ENCODE measurements around the gene SPATA21.
A peak's percentile ranks its signal among the peaks of the same experiment; 100 is the strongest.

The SPATA21 gene

DNA sequence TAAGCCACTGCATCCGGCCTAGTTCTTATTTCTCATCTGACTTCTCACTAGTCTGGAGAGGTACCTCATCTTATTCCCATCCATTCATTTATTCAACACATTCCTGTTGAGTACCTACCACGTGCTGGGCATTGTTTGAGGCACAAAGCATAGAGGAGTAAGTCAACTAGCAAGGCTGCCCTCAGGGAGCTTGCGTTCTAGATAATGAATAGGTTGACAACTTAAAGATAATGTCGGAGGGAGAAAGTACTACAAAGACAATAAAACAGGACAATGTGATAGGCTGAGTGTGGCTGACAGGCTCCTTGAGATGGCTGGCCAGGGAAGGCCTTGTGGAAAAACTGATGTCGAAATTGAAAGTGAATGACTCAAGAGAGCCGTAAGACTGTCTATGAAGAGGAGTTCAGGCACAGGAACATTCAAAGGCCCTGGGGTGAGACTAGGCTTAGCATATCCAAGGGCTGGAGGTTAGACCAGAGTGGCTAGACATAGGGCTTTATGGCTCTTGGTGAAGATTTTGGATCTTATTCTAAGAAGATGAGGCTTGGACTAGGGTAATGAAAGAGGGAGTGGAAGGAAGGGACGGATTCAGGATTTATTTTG, 18.3 kb downstream of the SPATA21 start:
- DNase-seq, result no peak

DNA sequence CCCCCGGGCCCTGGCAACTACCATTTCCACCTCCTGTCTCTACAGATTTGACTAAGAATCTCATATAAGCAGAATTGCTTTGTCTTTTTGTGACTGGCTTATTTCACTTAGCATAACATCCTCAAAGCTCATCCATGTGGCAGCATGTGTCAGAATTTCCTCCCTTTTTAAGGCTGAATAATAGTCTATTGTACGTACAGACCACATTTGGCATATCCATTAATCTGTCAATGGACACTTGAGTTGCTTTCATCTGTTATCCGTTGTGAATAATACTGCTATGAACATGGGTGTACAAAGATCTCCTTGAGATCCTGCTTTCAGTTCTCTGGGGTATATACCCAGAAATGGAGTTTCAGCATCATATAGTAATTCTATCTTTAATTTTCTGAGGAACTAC, 24.0 kb downstream of the SPATA21 start:
- DNase-seq, result no peak

DNA sequence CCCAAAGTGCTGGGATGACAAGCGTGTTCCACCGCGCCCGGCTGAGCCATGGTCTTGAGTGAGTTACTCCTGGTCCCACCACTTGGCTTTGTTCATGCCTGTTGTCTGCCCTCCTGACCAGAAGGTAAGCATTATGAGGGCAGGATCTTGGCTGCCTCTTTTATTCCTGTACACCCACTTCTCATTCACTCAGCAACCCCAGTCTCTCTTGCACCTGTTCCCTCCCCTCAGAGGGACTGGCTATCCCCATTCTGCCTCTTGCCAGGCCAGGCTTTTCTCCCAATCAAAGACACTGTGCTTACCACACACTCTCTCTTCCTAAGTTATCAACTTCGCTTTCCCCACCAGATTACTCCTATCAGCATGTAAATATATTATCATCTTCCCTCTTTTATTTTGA, 26.4 kb downstream of the SPATA21 start:
- DNase-seq, result no peak

DNA sequence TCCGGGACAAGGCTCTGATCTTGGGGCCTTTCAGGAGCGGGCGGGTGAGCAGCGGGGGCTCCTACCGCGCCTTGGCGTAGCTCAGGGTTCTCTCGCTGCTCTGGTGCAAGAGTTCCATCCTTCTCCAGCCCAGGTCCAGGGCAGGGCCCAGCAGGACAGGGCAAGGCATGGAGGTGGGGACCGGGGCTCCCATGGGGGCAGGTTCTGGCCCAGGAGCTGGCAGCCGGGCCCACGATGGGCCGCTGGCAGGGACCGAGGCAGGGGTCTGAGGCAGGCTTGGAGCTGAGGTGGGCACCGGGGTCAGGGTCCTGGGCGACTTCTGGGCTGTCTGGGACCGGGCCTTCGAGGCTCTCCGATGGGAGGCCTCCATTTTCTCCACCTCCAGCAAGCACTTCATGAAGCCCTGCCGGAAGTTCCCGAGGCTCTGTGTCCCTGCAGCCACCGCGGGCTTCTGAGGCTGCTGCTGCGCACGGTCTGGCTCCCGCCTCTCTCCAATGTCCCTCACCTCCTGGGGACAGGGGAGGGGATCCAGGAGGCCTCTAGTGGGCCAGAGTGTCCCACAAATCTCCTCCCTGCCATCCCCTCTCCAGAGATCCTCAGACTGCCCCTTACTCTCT, 27.6 kb downstream of the SPATA21 start:
- DNase-seq, result peak in 1 of 2 experiments; percentile 26

DNA sequence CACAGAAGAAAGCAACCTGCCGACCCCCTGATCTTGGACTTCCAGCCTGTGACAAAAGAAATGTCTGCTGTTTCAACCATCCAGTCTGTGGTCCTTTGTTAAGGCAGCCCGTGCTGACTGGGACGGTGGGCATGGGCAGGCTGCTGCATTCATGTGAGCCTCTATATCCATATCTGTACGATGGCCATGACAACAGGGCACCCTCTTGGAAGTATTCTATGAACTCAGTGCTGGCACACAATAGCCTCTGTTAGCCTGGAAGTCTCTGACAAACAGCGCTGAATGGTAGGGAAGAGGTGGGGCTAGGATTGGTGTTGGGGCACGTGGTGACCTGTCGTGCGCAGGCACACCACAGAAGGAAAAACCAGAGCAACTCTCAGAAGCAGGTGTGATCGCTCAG, 30.4 kb downstream of the SPATA21 start:
- no peak for DNase-seq

DNA sequence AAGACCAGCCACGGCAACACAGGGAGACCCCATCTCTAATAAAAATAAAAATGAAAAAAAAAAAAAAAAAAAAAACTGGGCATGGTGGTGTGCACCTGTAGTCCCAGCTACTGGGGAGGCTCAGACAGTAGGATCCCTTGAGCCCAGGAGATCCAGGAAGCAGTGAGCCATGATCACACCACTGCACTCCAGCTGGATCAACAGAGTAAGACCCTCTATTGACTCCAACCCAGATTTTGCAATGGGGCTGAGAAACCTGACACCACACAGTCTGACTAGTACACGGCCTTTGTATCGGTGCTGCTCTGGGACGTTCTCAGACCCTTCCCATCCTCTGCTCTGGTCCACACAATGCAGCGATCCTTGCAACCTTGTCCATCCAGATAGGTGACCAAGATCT, 31.8 kb downstream of the SPATA21 start:
- no peak for DNase-seq

DNA sequence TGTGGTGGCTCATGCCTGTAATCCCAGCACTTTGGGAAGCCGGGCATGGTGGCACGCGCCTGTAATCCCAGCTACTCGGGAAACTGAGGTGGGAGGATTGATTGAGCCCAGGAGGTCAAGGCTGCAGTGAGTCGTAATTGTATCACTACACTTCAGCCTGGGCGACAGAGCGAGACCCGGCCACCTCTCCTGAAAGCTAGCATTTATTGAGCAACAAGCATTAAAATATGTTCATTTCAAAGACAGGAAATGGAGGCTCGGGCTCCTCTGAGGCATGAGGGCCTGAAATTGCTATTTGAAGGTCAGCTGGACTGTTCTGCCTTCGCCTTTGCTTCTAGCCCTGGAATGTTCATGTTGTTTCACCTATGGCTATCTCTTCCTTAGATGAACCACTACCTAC, 34.5 kb downstream of the SPATA21 start:
- DNase-seq, result no peak

DNA sequence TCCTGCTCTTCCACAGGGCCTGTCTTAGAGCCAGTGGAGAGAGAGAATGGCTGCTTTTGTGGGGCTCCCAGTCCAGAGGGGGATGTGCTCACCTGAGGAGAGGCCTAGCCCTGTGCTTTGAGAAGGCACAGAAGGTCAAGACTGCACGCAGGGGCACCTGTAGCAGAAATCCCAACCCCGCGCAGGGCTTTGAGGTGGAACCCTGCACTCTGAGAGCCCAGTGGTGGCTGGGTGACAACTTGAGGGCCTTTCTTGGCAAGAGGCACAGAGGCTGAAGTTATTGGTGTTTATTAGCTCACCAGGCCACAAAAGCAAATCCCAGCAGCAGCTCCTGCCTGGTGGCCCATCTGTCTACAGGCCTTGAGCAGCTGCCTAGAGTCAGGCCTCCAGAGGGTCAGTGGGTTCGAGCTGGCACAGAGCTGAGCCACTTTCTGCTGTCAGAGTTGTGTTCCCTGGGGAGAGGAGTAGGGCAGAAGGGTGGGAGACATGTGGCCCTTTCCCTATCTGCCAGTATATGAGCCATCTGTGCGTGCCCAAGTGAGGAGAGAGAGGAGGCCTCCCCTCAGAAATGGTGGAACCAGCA, 38.8 kb downstream of the SPATA21 start:
- DNase-seq, result no peak

DNA sequence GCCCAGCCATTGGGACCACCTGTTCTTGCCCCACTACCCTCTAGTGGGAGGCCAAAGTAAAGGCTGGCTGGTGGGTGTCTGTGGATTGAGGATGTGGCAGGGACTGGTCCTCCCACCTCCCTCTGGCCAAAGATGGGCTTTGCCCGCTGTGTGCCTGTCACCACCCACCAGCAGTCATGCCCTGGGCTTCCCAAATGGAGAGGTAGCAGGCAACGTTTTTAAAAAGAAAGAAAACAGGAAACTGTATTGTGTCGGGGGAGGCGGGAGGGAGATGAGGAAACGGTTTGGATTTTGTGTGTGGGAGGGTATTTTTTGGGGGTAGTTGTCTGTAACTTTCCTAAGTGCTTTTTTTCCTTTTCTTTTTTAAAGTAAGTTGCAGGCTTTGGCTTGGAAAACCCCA, 40.1 kb downstream of the SPATA21 start:
- no peak for DNase-seq

DNA sequence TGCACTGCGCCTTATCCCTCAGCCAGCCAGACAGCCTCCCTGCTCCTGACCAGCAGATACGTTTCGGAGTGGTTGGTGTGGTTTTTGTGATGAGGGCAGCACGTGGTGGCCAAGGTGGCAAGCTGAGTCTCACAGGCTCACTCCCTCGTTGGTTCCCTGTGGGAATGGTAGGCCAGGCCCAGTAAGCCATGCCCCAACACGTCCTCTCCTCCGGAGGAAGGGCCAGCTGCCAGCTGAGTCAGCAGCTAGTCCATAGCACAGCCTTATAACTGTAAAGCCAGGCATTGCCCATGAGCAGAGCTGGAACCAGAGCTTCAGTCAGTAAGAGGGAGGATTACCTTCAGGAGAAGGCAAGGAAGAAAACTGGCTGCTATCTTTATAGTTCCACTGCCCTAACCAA, 40.6 kb downstream of the SPATA21 start:
- peak in 1 of 2 experiments; percentile 23 for DNase-seq

DNA sequence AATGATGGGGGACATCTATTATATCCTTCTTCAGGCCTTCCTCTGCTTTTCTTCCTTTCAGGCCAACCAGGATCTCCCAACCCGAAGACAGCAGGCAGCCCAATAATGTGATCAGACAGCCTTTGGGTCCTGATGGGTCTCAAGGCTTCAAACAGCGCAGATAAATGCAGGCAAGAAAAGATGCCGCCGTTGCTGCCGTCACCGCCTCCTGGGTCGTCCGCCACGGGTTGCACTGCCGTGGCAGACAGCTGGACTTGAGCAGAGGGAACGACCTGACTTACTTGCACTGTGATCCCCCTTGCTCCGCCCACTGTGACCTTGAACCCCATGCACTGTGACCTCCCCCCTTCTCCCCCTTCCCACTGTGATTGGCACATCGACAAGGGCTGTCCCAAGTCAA, 42.2 kb downstream of the SPATA21 start:
- no peak for DNase-seq

DNA sequence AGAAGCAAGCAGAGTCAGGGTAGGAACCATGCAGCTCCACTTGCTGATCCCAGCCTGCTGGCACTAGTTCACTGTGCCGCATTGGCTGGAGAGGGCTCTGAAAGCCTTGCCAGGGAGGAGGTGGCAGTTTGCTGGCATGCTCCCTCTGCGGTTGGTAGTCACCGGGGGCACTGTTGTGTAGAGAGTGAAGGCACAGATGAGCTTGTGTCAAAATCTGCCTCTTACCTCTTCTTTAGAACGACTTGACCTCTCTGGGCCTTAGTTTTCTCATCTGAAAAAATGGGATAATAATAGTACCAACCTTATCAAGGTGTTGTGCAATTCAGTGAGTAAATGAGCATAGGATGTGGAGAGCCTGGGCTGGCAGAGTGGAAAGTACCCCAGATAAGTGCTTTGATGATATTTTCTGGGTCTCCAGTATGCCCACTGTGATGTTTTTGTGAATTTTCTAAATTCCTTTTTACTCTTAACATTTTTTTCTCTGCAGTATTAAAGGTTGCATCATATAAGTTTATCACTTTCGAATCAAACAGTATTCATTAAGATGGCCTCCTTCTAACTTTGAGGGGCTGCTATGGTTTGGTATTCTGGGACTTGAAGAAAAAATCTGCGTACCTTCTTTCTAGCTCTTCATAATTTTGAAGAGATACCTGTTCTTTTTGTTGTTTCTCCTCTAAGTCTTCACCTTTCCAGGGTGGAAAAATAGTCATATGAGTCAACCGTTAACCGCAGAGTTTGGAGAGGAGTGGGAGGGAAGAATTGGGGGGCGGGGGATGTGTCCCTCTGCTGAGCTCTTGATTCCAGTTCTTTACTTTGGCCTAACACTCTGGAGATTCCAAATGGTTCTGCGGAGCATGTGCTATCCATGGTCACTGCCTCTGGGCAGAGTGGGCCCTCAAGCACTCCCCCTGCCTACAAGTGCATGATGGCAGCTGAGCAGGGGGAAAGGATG, 43.4 kb downstream of the SPATA21 start:
- DNase-seq, result no peak

DNA sequence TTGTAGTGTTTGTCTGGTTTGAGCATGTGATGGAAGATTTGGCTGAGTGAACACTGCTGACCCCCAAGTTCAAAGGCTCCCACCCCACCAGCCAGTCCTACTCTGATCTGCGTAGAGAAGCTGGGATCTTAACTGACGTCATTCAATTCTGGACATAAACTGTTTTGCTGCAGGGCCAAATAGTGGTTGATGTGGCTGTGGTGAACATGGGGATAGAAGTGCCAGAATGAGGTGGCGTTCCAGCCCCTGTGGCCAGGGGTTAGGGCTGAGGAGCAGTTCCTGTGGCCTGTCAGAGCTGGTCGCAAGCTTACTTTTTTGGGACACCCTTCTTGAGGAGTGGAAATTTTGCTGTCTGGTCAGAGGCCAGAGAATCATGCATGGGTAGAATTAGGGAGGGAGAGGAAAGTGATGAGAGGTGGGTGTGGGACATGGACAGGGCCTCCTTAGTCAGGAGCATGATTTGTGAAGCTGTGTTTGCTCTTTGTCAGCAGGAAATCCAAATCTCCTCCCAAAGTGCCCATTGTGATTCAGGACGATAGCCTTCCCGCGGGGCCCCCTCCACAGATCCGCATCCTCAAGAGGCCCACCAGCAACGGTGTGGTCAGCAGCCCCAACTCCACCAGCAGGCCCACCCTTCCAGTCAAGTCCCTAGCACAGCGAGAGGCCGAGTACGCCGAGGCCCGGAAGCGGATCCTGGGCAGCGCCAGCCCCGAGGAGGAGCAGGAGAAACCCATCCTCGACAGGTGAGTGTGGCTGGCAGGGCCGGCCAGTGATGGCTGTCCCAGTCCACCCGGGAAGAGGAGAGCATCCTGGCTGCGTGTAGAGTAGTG, 44.3 kb downstream of the SPATA21 start:
- no peak for DNase-seq

DNA sequence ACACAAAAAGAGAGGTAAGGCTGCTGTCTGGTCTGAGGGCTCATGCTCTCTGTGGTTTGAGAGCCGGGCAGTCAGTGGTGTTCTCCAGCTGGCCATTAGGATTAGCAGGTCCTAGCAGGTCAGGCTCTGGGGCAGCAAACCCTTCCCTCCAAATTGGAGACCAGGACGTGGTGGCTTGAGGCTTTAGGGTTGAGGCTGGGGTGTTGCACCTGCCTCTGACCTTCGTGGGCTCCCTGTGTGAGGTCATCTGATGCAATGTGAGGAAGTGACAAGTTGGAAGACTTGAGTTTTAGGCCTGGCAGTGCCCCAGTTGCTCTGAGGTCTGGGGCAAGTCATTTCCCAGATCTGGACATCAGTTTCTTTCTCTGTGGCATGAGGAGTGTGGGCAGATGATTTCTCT, 45.8 kb downstream of the SPATA21 start:
- DNase-seq, result no peak

DNA sequence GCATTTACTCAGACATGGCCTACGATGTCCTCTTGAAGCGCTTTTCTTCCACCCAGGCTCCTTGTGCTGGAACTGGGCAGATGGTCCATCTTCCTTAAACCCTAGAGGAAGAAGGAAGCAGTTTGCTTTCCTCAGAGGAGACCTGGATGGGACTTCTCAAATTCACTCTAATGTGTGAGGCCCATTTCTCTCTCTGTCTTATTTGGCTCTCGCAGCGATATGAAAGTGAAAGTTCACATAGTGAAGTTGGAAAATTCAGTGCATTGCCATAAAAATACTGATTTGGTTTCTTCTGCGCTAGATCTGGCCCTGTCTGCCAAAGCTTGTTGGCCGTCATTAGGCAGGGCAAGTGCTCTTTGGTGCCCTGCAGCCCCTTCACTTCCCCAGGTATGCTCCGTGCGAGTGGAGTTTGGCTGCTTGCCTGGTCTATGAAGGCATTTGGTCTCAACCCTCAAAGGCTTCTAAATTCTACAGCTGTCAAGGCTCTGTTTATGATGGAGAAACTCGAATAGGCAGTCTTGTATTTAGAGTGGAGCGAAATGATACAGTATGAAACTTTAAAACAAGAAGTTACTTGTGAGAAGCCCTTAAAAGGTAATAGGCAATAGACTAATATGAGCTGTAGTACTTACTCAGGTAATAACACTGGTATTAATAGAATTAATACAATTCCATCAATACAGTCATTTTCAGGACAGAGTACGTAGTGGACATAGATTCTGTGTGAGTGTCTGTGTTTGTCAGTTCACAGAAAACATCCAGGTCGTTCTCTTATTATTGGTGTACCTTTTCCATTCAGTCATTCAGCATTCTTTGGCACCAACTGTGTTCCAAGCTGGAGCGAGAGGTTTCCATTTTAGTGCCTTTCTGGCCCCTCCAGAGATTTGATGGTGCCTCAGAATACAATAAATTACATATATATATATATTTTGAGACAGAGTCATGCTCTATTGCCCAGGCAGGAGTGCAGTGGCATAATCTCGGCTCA, 49.7 kb downstream of the SPATA21 start:
- no peak for DNase-seq

DNA sequence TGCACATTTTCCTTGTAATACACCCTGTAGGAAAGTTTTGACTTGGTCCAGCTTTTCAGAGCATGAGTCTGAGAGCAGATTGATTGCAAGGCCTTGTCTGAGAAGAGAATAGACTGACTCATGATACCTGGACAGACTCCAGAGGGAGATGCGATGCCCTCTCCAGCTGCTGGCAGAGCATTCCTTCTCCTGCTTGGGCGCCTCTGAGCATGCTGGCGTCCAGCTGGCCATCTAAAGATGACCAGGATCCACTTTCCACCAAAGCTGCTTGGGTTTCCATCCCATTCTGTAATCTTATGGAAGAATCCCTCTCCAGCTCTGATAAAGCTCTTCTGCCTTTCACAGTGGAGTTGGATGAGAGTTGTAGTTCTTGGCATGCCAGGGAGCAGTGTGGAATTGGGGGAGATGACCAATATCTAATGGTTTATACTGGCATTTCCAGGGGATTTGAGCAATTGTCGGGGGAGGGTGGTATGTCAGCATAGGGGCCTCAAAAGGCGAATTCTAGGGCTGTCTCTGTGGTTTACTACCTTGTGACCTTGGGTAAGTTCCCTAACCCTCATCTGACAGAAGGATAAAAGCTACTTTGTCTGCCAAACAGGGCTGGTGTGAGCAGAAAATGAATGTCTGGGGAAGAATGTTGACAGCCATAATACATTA, 50.6 kb downstream of the SPATA21 start:
- DNase-seq, result no peak

DNA sequence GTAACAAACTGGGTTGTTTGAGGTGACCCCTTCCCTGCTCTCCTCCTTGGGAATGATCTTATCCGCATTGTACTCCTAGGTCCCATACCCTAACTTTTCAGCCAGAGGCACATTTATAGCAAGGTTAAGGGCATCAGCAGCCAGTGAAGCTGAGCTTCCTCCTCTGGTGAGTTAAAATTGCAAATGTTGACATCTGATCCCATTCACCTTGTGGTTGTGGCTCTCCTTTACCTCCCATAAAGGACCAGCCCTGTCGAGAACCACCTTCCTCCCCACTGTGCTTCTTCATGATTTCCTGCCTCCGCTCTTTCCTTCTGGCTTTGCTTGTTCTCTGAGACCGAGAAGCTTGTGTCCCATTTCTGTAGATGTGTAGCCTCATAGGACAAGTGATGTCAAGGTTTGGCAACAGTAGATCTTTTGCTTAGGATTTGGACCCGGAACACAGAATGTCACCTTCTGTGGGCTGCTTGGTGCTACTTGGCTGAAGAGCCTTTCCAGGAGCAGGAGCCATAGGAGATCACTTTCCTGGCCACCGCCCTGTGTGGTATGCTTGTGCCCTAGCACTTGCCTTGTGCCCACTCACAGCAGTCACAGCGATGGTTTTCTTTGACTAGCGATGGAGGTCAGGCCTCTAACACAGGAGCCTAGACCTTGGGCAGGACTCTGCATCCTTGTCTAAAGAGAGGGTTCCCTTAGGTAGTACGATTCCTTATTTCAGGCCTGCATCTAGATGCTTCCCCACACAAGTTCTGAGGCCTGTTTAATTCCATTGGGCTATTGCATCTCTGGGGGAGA, 51.4 kb downstream of the SPATA21 start:
- no peak for DNase-seq

DNA sequence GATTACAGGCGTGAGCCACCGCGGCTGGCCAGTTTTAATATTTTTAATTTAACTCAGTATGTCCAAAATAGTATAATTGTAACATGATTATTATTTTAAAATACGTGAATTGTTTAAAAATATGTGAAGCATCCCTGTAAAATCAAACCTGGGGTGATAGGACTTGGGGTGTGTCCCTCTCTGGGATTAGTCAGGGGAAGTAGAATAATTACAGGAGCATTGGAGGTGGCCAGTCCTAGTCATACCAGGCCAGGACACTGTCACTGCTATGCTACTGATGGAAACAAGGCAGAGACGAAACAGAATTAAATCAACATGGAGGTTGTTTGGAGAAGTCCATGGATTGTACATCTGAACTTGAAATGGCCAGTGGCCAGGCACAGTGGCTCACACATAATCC, 53.3 kb downstream of the SPATA21 start:
- DNase-seq, result no peak

DNA sequence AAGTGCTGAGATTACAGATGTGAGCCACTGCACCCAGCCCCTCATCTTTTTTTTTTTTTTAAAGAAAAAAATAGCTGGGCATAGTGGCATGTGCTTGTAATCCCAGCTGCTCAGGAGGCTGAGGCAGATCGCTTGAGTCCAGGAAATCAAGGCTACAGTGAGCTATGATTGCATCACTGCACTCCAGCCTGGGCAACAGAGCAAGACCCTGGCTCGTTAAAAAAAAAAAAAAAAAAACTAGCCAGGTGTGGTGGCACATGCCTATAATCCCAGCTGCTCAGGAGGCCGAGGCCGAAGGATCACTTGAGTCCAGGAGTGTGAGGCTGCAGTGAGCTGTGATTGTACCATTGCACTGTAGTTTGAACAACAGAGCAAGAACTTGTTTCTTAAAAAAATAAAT, 56.4 kb downstream of the SPATA21 start:
- DNase-seq, result no peak

DNA sequence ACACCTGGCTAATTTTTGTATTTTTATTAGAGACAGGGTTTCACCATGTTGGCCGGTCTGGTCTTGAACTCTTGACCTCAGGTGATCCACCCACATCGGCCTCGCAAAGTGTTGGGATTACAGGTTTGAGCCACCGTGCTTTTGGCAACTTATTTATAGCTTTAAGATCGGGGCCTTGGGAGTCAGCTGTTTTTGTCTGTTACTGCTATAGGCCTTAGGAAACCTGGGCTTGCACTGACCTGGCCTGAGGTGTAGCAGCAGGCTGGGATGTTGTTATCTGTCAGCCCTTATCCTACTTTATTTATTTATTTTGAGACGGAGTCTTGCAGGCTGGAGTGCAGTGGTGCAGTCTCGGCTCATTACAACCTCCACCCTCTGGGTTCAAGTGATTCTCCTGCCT, 58.8 kb downstream of the SPATA21 start:
- no peak for DNase-seq
